Measurements from ENCODE around the gene PDE4C. TPM values are rescaled to one million over a fixed set of nuclear protein-coding genes. Genes with fewer than 3 reads are reported as not detected.

Gene PDE4C
- total RNA-seq, 1 donor from 2014 or later, result 0.21 TPM

GRCh38 chr19:18193388-18194180 is 32.7 kb downstream of the PDE4C start:
- Mint-ChIP-seq H3K9me3 (ENCODE audit: unreplicated experiment) (no peaks in the 10 kb centered on the region), H3K36me3 (ENCODE audit: unreplicated experiment) (peaks cover 2% of the 10 kb centered on the region), H3K27ac (ENCODE audit: unreplicated experiment) (peak overlapping the region; percentile 90), H3K27me3 (ENCODE audit: unreplicated experiment) (no peaks in the 10 kb centered on the region), H3K4me3 (ENCODE audit: unreplicated experiment) (peak overlapping the region; percentile 79), H3K4me1 (ENCODE audit: unreplicated experiment) (peaks cover 18% of the 10 kb centered on the region)
- no peak for DNase-seq (ENCODE audit: extremely low spot score, unreplicated experiment)
- TF ChIP-seq CTCF (IDR thresholded peaks at IDR 0.05), result peak; percentile 13

- H3K9me3 Mint-ChIP-seq (ENCODE audit: unreplicated experiment), result no peaks in the 10 kb centered on the region
- no peak for TF ChIP-seq CTCF (IDR thresholded peaks at IDR 0.05)
- peaks cover 18% of the 10 kb centered on the region for H3K4me1 Mint-ChIP-seq (ENCODE audit: unreplicated experiment)
- peak within 1 kb of the TSS; percentile 79 for H3K4me3 Mint-ChIP-seq (ENCODE audit: unreplicated experiment)
- no peaks in the 10 kb centered on the region for H3K27me3 Mint-ChIP-seq (ENCODE audit: unreplicated experiment)
- no peaks in the 10 kb centered on the region for H3K36me3 Mint-ChIP-seq (ENCODE audit: unreplicated experiment)
- peak within 1 kb of the TSS; percentile 90 for H3K27ac Mint-ChIP-seq (ENCODE audit: unreplicated experiment)
- DNase-seq (ENCODE audit: extremely low spot score, unreplicated experiment), result peak; percentile 100
Measured at GRCh38 chr19:18192673-18193387, 33.4 kb downstream of the PDE4C start, which contains the start of gene MPV17L2. Gene MPV17L2 (plus strand): TSS chr19:18193218. CDS start chr19:18193282, 64 bp downstream.

DNA sequence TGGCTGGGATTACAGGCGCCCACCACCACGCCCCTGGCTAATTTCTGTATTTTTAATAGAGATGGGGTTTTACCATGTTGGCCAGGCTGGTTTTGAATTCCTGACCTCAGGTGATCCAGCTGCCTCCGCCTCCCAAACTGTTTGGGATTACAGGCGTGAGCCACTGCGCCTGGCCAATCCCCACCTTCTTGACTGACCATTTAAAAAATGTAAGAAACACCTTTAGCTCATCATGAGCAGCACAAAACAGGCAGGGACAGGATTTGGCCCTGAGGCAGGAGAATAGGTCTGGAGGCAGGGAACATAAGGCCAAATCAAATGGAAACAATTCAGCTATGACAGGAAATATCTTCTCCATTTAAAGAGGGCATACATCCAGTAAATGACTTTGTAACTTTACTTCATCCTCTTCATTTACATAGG is 34.6 kb downstream of the PDE4C start:
- Mint-ChIP-seq H3K27ac (ENCODE audit: unreplicated experiment) (peak overlapping the region; percentile 90), H3K4me1 (ENCODE audit: unreplicated experiment) (peaks cover 18% of the 10 kb centered on the region), H3K27me3 (ENCODE audit: unreplicated experiment) (no peaks in the 10 kb centered on the region), H3K4me3 (ENCODE audit: unreplicated experiment) (peak overlapping the region; percentile 79), H3K36me3 (ENCODE audit: unreplicated experiment) (no peaks in the 10 kb centered on the region), H3K9me3 (ENCODE audit: unreplicated experiment) (no peaks in the 10 kb centered on the region)
- no peak for TF ChIP-seq CTCF (IDR thresholded peaks at IDR 0.05)
- no peak for DNase-seq (ENCODE audit: extremely low spot score, unreplicated experiment)

- no peak for DNase-seq (ENCODE audit: extremely low spot score, unreplicated experiment)
- no peak overlapping the region for H3K4me3 Mint-ChIP-seq (ENCODE audit: unreplicated experiment)
- no peak overlapping the region for H3K27ac Mint-ChIP-seq (ENCODE audit: unreplicated experiment)
- no peak for TF ChIP-seq CTCF (IDR thresholded peaks at IDR 0.05)
- H3K36me3 Mint-ChIP-seq (ENCODE audit: unreplicated experiment), result no peaks in the 10 kb centered on the region
- H3K27me3 Mint-ChIP-seq (ENCODE audit: unreplicated experiment), result no peaks in the 10 kb centered on the region
- no peaks in the 10 kb centered on the region for H3K9me3 Mint-ChIP-seq (ENCODE audit: unreplicated experiment)
- H3K4me1 Mint-ChIP-seq (ENCODE audit: unreplicated experiment), result peaks cover 18% of the 10 kb centered on the region
Measured at GRCh38 chr19:18190278-18190677, 36.0 kb downstream of the PDE4C start.

- H3K9me3 Mint-ChIP-seq (ENCODE audit: unreplicated experiment), result no peaks in the 10 kb centered on the region
- H3K4me3 Mint-ChIP-seq (ENCODE audit: unreplicated experiment), result no peak overlapping the region
- no peaks in the 10 kb centered on the region for H3K4me1 Mint-ChIP-seq (ENCODE audit: unreplicated experiment)
- H3K27me3 Mint-ChIP-seq (ENCODE audit: unreplicated experiment), result peaks cover 8% of the 10 kb centered on the region
- no peak for TF ChIP-seq CTCF (IDR thresholded peaks at IDR 0.05)
- no peaks in the 10 kb centered on the region for H3K36me3 Mint-ChIP-seq (ENCODE audit: unreplicated experiment)
- H3K27ac Mint-ChIP-seq (ENCODE audit: unreplicated experiment), result no peak overlapping the region
- no peak for DNase-seq (ENCODE audit: extremely low spot score, unreplicated experiment)
Measured at GRCh38 chr19:18185538-18185937, 40.7 kb downstream of the PDE4C start.

Measured in osteocyte (in vitro differentiated cells).